Activated gamma-delta T cell treated with Interleukin-2 at 50 U/mL for 16 hours (primary cell): Measurements from ENCODE around the gene ZNF175.
"Not testable (repeated sequence)": the region's sequence is repeated elsewhere in the genome, so short reads cannot be mapped to it uniquely, and the experiment has no call there.

Experiments
- DNase-seq: peaks from one replicate; pipeline ENCODE4 v3.0.0-alpha.2; 2020

The ZNF175 gene

DNA sequence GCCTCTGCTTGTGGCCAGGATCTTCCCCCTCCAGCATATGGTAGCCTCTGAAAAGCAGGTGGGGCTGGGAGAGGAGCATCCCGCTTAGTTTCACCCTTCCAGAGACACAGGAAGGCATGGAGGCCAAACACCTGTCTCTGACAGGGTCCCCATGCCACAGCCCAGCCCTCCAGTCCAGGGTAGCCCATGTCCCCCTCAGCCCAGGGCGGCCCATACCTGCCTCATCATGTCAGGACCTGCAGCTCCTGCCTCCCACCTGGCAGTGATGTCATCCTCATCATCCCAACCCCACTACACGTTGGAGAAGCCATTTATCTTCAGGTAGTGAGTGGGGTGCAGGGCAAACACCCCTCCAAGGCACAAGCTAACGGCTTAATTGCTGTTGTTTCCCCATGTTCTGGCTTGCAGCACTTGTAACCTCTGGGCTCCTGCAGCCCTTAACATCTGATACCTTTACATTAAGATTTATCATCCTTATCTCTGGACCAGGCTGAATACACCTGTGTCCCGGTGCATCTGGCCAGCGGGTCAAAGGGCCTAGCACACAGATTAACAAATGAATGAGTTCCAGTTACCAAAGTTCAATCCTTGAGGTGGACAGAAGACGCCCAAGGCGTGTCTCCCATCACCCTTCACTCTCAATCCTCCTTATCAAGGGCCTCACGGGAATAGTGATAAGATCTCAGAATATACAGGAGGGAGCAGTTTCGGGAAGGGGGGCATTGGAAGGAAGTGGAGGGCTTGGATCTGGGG lies 22.2 kb downstream of the ZNF175 start:
- DNase-seq = no peak

DNA sequence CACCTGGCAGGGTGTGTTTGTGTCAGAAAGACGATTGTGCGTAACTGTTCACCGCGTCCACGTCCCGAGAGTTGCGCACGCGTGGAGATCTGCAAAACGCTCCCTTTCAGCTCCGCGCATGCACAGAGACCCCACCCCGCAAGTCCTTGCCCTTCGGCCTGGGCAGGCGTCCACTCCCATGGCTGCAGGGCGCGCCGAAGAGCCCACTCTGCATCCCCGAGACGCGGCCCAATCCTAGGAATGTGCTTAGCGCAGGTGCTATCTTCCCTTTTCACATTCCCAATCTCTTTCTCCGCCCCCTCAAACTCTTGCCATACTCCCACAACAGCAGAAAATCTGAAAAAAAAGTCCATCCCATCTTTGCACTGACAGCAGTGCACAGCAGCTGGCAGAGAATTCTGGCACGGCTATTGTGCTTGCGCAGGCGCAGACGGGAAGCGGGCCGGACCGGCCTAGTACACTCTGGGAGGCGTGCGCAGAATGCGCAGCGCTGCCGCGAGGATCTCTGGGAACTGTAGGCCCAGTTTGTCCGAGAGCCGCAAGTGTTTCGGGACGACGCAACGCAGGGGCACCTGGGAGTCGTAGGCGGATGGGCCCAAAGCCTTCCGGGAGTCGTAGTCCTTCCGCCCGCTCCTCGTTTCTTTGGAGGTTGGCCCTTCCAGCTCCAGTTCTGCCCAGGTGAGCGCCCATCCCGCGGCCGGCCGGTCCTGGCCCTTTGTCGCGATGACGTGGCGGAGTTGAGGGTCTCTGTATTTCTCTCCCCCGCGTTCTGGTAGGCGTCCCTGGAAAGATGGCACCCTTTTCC lies 23.1 kb downstream of the ZNF175 start:
- DNase-seq = peak; percentile 97

DNA sequence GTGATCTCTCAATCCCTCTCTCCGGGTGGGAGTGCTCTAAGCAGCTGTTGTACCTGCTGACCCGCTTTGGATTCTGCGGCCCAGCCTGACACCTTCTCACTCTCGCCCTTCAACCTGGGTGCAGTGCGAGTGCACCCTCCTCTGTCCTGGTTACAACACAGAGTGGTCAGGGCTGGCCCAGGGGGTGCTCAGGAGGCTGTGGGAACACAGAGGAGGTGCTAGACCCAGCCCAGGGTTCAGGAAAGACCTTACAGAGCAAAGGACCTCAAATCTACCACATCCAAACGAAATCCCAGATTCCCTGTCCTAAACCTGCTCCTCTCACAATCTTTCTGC lies 23.7 kb downstream of the ZNF175 start:
- no peak for DNase-seq

GRCh38 chr19:51595190-51596175 lies 24.4 kb downstream of the ZNF175 start:
- DNase-seq = no peak

DNA sequence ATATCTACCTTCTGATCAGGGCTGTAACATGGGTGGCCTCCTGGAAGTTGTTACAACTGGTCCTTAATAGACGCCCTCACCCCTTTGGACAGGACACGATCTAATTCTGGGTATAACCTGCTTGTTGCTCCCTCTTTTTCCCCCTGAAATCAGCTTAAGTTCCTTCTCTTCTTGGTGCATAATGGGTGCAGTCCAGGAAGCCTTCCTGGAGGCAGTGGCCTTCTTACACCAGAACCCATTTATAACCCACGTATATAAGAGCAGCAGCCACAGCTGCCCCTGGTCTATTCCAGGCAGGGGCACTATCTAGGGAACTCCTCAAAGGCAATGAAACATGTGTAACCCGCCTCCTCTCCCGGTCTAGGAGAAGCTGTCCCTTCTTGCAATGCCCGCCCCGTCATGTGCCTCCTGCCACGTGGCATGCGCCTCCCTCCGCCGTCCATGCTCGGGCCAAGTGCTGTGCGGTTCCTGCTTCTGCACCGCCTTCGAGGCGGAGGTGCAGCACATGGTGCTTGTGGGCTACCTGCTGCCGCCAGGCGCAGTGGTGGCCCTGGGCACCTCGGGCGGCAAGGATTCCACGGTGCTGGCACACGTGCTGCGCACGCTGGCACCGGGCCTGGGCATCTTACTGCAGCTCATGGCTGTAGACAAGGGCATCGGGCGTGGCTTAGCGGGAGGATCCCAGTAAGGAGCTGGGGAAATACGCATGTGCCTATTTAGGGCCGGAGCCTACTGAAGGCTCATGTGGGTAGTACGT lies 27.3 kb downstream of the ZNF175 start:
- no peak for DNase-seq

GRCh38 chr19:51599084-51599483 lies 28.0 kb downstream of the ZNF175 start:
- no peak for DNase-seq

DNA sequence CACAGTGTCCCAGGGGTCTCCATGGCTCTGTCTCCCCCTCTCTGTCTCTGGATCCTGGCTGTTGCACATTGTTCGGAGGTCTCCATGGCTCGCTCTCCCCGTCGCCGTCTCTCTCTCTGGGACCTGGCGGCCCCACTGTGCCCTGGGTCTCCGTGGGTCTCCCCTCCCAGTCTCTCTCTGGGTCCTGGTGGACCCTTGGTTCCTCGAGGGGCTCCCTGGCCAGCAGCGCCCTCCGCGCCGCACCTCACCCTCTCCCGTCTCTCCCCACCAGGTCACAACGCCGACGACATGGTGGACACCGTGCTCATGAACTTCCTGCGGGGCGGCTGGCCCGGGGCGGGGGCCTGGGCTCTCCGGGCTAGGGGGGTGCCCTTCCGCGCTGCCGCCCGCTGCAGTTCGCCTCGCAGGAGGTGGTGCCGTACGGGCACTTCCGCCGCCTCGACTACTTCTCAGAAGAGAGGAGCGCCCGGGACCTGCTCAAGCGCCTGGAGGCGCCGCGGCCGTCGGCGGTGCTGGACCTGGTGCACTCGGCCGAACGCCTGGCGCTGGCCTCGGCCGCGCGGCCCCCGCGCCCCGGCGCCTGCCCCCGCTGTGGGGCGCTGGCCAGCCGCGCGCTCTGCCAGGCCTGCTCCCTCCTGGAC lies 30.0 kb downstream of the ZNF175 start:
- peak; percentile 31 for DNase-seq

- DNase-seq = no peak
These were observed 31.2 kb downstream of the ZNF175 start for GRCh38 chr19:51602189-51602854.

GRCh38 chr19:51607077-51607476 lies 36.0 kb downstream of the ZNF175 start:
- DNase-seq = no peak

- DNase-seq = peak; percentile 35
These were observed 37.0 kb downstream of the ZNF175 start for GRCh38 chr19:51607920-51608562.

- DNase-seq = no peak
These were observed 39.5 kb downstream of the ZNF175 start for GRCh38 chr19:51610576-51610975.

GRCh38 chr19:51614789-51615188 lies 43.7 kb downstream of the ZNF175 start:
- no peak for DNase-seq

DNA sequence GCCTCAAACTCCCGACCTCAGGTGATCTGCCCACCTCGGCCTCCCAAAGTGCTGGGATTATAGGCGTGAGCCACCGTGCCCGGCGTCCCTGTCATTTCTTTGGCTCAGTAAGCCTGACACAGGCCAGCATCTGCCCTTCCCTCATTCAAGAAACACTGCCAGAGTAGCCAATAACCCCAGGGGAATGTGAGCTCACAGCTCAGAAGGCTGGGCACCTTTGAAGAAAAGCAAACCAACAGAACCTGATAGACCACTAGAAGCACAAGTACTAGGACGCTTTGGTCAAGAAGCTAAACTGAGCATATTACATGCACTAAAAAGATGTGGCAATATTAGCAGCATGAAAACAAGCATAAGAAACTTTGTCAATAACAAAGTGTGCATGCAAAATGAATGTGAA lies 44.9 kb downstream of the ZNF175 start:
- no peak for DNase-seq

GRCh38 chr19:51621178-51621577 lies 50.1 kb downstream of the ZNF175 start:
- no peak for DNase-seq

- DNase-seq = no peak
These were observed 55.6 kb downstream of the ZNF175 start for GRCh38 chr19:51626675-51627074.

GRCh38 chr19:51627491-51628138 lies 56.5 kb downstream of the ZNF175 start:
- no peak for DNase-seq

GRCh38 chr19:51628153-51628939 lies 57.3 kb downstream of the ZNF175 start:
- no peak for DNase-seq

GRCh38 chr19:51630315-51630714 lies 59.2 kb downstream of the ZNF175 start, which contains the start of gene SIGLEC5:
SIGLEC5 (minus strand) TSS chr19:51630401; CDS start chr19:51630335, 66 bp downstream.
- not testable (repeated sequence) for DNase-seq

DNA sequence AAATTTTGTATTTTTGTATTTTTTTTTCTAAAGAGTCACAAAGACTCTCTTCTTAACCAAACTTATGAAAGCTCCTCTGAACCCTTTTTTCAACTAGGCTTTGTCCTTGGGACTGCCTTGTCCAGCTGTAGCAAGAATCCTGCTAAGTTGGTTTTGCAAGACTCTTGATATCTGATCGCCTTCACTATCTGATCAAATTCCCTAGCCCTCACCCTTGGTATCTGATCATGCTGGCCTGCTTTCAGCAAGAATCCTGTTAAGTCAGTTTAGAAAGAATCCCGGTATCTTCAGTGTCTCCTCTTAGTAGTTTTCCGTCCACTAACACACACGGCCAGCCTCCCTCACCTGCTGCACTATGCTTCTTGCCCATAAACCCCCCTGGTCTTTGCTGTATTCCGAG lies 61.0 kb downstream of the ZNF175 start:
- DNase-seq = no peak
